Upper lobe of left lung (tissue), 6 donors: ENCODE results near the gene CDHR2. TPM values are rescaled to one million over a fixed set of nuclear protein-coding genes. Genes with fewer than 3 reads are reported as not detected.
A peak's percentile ranks its signal among the peaks of the same experiment; 100 is the strongest.

Source experiments
- ATAC-seq, 2 donors: fragments of 200-7000 bp; cut with Tn5 transposase; one replicate each; pipeline ENCODE4 v1.9.1; 2022; ENCODE audit warnings: mild to moderate bottlenecking in 2 of 2, moderate library complexity in 2 of 2; ENCODE audit not compliant: low FRiP score in 2 of 2
- DNase-seq, 2 donors: peaks; one replicate each; pipeline ENCODE4 v3.0.0-alpha.2; 2019 to 2020
- H3K27ac ChIP-seq, 4 donors: fragments of 200-600 bp; sonication (generic); one replicate each; pipeline ENCODE4 v1.5.1; 2016 to 2019
- H3K27me3 ChIP-seq, 4 donors: fragments of 200-600 bp; sonication (generic); one replicate each; pipeline ENCODE4 v1.5.1; 2017 to 2019
- H3K36me3 ChIP-seq, 4 donors: fragments of 200-600 bp; sonication (generic); one replicate each; pipeline ENCODE4 v1.5.1; 2016 to 2019
- H3K4me1 ChIP-seq, 4 donors: fragments of 200-600 bp; sonication (generic); one replicate each; pipeline ENCODE4 v1.5.1; 2018 to 2019
- H3K4me3 ChIP-seq, 4 donors: fragments of 200-600 bp; sonication (generic); one replicate each; pipeline ENCODE4 v1.5.1; 2017 to 2019; ENCODE audit warnings: mild to moderate bottlenecking in 2 of 4, moderate library complexity in 1 of 4
- H3K9me3 ChIP-seq, 4 donors: fragments of 200-600 bp; sonication (generic); one replicate each; pipeline ENCODE4 v1.5.1; 2018 to 2019
- CTCF ChIP-seq, 6 experiments: fragments of 450-650 bp in 4 of 6; fragments of 200-600 bp in 2 of 6; sonication (generic) in 2 of 6; IDR thresholded peaks; one replicate each; pipeline ENCODE4 v1.5.1; 2016 to 2019; ENCODE audit warnings: antibody characterized with exemption in 6 of 6
- EP300 ChIP-seq, 4 donors: sonication (generic); formaldehyde crosslinking; IDR thresholded peaks; one replicate each; pipeline ENCODE4 v1.5.1; 2017; ENCODE audit warnings: antibody characterized with exemption in 4 of 4, control low read depth in 2 of 4
- POLR2A ChIP-seq, 4 donors: fragments of 450-650 bp; IDR thresholded peaks; one replicate each; pipeline ENCODE4 v1.5.1; 2016 to 2017; ENCODE audit warnings: antibody characterized with exemption in 4 of 4, mild to moderate bottlenecking in 2 of 4
- POLR2AphosphoS5 ChIP-seq, 2 donors: sonication (generic); formaldehyde crosslinking; IDR thresholded peaks; one replicate each; pipeline ENCODE4 v1.5.1; 2017; ENCODE audit warnings: antibody characterized with exemption in 2 of 2
- WGBS, 2 donors: methylation state at CpG; one replicate each; pipeline ENCODE4 v1.1.5; 2017 to 2018; 5-methylcytosine and 5-hydroxymethylcytosine counted together
- total RNA-seq, 6 donors: library from RNA; depleted of rRNA in 4 of 6; stranded (reverse); fragments of >200 nt in 4 of 6; gene quantifications; one replicate each; pipeline versions ENCODE4 v1.1.0 to v1.2.1, GENCODE V29; 2016 to 2021
- donor health status: DM: no; HTN: no; CAD: no; lungs with moderate emphysema.
- donor health status: DM: no; HTN: yes; CAD: no; lungs with severe emphysema.

The CDHR2 gene
- total RNA-seq, 6 donors from 2014 or later = 0.30 to 0.34 TPM; not detected in 4

- H3K9me3 ChIP-seq = no peaks in the 10 kb centered on the region
- no peak for DNase-seq
- no peaks in the 10 kb centered on the region for H3K36me3 ChIP-seq
- no peaks in the 10 kb centered on the region for H3K27me3 ChIP-seq
- no peak overlapping the region for H3K27ac ChIP-seq
- no peak for TF ChIP-seq CTCF (IDR thresholded peaks at IDR 0.05)
- TF ChIP-seq POLR2AphosphoS5 (IDR thresholded peaks at IDR 0.05) = no peak
- no peak for ATAC-seq
- WGBS, 2 donors = 58% methylated on average over 6 of the region's 6 CpGs
- H3K4me3 ChIP-seq = no peak overlapping the region
- no peaks in the 10 kb centered on the region for H3K4me1 ChIP-seq
These were observed 16.7 kb downstream of the CDHR2 start for GRCh38 chr5:176565760-176566288.

GRCh38 chr5:176568657-176569056 lies 19.5 kb downstream of the CDHR2 start:
- Histone ChIP-seq H3K4me3 (no peak overlapping the region), H3K27ac (no peak overlapping the region), H3K36me3 (no peaks in the 10 kb centered on the region), H3K27me3 (no peaks in the 10 kb centered on the region), H3K4me1 (peaks cover 0 to under 1% (median 0%) of the 10 kb centered on the region in 4 donors), H3K9me3 (no peaks in the 10 kb centered on the region)
- DNase-seq (no peak), ATAC-seq (no peak)
- TF ChIP-seq POLR2AphosphoS5 (IDR thresholded peaks at IDR 0.05) (no peak), EP300 (IDR thresholded peaks at IDR 0.05) (no peak), POLR2A (IDR thresholded peaks at IDR 0.05) (no peak), CTCF (IDR thresholded peaks at IDR 0.05) (no peak)
- 81 to 82% methylated on average over 7 to 18 of the region's 18 CpGs for WGBS, 2 donors

GRCh38 chr5:176570044-176570443 lies 20.9 kb downstream of the CDHR2 start:
- Histone ChIP-seq H3K9me3 (no peaks in the 10 kb centered on the region), H3K27ac (no peak overlapping the region), H3K4me3 (no peak overlapping the region), H3K27me3 (no peaks in the 10 kb centered on the region), H3K36me3 (no peaks in the 10 kb centered on the region), H3K4me1 (peaks cover 0 to 7% (median 0%) of the 10 kb centered on the region in 4 donors)
- ATAC-seq (no peak), DNase-seq (no peak)
- no peak for TF ChIP-seq POLR2A (IDR thresholded peaks at IDR 0.05)
- no peak for TF ChIP-seq POLR2AphosphoS5 (IDR thresholded peaks at IDR 0.05)
- TF ChIP-seq EP300 (IDR thresholded peaks at IDR 0.05) = no peak
- TF ChIP-seq CTCF (IDR thresholded peaks at IDR 0.05) = no peak
- 37 to 51% methylated on average over 6 of the region's 6 CpGs for WGBS, 2 donors

- ATAC-seq (peak; percentile 54 to 82), DNase-seq (peak in 1 of 2 donors; percentile 69)
These were observed 24.6 kb downstream of the CDHR2 start for GRCh38 chr5:176573564-176574296.

More at GRCh38 chr5:176573564-176574296, 24.6 kb downstream of the CDHR2 start:
- Histone ChIP-seq H3K4me1 (peaks cover 0 to 7% (median 0%) of the 10 kb centered on the region in 4 donors), H3K9me3 (no peaks in the 10 kb centered on the region), H3K27ac (no peak overlapping the region), H3K27me3 (no peaks in the 10 kb centered on the region), H3K4me3 (no peak overlapping the region), H3K36me3 (no peaks in the 10 kb centered on the region)
- 29 to 81% methylated on average over 6 to 18 of the region's 18 CpGs for WGBS, 2 donors
- TF ChIP-seq CTCF (IDR thresholded peaks at IDR 0.05) (peak; percentile 70 to 80 (median 80)), POLR2AphosphoS5 (IDR thresholded peaks at IDR 0.05) (no peak), EP300 (IDR thresholded peaks at IDR 0.05) (no peak)
